Upper lobe of right lung (tissue), 1 donor: ENCODE data around the gene SOX4. TPM values are rescaled to one million over a fixed set of nuclear protein-coding genes. Genes with fewer than 3 reads are reported as not detected.

Experiments used
- ATAC-seq: fragments of 200-7000 bp; cut with Tn5 transposase; one replicate; pipeline ENCODE4 v1.9.1; 2020; ENCODE audit warnings: mild to moderate bottlenecking, moderate library complexity
- DNase-seq: peaks from one replicate; pipeline ENCODE4 v3.0.0-alpha.2; 2020
- H3K27ac ChIP-seq: fragments of 200-600 bp; one replicate; pipeline ENCODE4 v1.8.0; 2022
- H3K27me3 ChIP-seq: fragments of 200-600 bp; one replicate; pipeline ENCODE4 v1.8.0; 2022; ENCODE audit warnings: mild to moderate bottlenecking
- H3K36me3 ChIP-seq: fragments of 200-600 bp; one replicate; pipeline ENCODE4 v1.8.0; 2022
- H3K4me1 ChIP-seq: fragments of 200-600 bp; one replicate; pipeline ENCODE4 v1.8.0; 2022
- H3K4me3 ChIP-seq: fragments of 200-600 bp; one replicate; pipeline ENCODE4 v1.8.0; 2022; ENCODE audit warnings: mild to moderate bottlenecking
- H3K9me3 ChIP-seq: fragments of 200-600 bp; one replicate; pipeline ENCODE4 v1.8.0; 2022
- intact Hi-C: fragments of 100-400 bp; cut with DNase I; formaldehyde crosslinking; loops from one replicate; pipeline ENCODE4 v1.11.0; 2022
- total RNA-seq: library from RNA; stranded (reverse); fragmentation: NEBNext Ultra II Directional; extraction: Animal tissue kit (Norgen Biotek cat#: 25700); gene quantifications from one replicate; pipeline ENCODE4 v1.2.1, GENCODE V29; 2021
- TF ChIP-seq, protein P1 (sequence below): fragments of 200-600 bp; IDR thresholded peaks from one replicate; pipeline ENCODE4 v1.8.0; 2022; ENCODE audit warnings: antibody characterized with exemption
- donor health status: DM: no; HTN: yes; CAD: no; lungs with severe emphysema.

Gene SOX4
- total RNA-seq, 1 donor from 2014 or later = 20.0 TPM

DNA sequence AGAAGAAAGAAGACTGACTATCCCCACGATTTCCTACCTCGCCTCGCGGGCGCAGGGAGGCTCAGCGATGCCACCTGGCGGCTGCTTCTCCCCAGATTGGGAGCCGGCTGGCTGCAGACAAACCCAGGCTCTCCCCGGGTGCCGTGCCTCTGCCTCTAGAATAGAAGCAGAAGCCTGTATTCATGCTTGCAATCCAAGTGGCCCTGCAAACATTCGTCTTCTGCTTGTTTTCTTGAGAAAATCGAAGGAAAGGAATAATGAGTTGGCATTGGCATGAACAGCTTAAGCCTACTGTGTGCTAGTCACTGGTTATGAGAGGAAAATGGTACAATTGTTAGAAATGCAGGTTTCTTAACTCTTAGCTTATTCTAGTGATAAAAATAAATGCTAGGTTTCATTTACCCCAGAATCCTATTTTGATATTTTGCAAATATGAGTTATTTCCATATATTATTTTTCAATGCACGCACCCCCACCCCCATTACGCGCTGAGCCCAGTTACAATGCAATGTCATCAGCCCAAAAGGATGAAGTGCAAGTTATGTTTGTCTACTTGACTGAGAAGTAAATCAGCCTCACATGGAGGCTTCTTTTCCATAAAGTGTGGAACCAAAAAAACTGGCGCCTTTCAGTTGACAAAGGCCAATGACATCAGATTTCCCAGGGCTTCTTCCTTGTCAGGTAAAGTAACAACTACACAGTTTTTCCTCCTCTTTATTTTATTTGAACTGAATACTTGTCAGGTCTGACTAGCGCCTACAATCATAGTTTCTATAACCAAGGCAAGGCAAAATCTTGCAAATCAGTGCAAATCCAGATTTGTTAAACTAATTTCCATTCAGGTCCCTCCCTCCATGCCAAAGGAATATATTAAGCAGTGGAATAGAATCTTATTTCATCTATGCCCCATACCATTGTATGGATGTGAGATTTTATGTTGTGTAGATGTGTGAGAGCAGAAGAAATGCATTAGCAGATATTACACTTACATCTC lies 3.9 kb upstream of the SOX4 start:
- Histone ChIP-seq H3K27ac (peak overlapping the region; percentile 82), H3K27me3 (no peaks in the 10 kb centered on the region), H3K9me3 (no peaks in the 10 kb centered on the region), H3K4me3 (peak overlapping the region; percentile 70), H3K4me1 (peaks cover 7% of the 10 kb centered on the region), H3K36me3 (no peaks in the 10 kb centered on the region)
- DNase-seq (peak; percentile 94), ATAC-seq (peak; percentile 79)
- intact Hi-C loops = loop anchor here (10.0 kb wide), 1 partner anchor 1025 kb away; no protein-coding TSS in a partner anchor
- TF ChIP-seq, protein P1, sequence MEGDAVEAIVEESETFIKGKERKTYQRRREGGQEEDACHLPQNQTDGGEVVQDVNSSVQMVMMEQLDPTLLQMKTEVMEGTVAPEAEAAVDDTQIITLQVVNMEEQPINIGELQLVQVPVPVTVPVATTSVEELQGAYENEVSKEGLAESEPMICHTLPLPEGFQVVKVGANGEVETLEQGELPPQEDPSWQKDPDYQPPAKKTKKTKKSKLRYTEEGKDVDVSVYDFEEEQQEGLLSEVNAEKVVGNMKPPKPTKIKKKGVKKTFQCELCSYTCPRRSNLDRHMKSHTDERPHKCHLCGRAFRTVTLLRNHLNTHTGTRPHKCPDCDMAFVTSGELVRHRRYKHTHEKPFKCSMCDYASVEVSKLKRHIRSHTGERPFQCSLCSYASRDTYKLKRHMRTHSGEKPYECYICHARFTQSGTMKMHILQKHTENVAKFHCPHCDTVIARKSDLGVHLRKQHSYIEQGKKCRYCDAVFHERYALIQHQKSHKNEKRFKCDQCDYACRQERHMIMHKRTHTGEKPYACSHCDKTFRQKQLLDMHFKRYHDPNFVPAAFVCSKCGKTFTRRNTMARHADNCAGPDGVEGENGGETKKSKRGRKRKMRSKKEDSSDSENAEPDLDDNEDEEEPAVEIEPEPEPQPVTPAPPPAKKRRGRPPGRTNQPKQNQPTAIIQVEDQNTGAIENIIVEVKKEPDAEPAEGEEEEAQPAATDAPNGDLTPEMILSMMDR = peak; percentile 93

DNA sequence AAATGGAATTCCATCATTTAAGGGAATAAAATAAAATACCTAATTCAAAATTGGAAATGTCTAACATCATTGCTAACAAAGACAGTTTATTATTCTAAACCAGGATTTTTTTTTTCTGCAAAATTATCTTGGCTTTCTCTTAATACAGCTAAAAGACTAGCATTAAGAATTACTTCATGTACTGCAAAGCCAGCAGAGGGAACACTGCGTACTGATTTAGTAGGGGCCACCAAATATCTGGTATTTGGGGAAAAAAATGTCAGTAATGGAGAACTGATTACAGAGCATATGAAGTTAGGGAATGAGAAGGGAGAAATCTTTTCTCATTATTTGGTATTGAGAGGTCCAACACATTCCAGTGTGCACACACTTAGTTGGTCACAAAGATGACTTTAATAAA lies 3.2 kb upstream of the SOX4 start:
- intact Hi-C loops = no loop called here
- no peak overlapping the region for H3K27ac ChIP-seq
- no peaks in the 10 kb centered on the region for H3K27me3 ChIP-seq
- TF ChIP-seq, protein P1 = no peak
- H3K4me3 ChIP-seq = no peak overlapping the region
- DNase-seq (no peak), ATAC-seq (no peak)
- no peaks in the 10 kb centered on the region for H3K36me3 ChIP-seq
- peaks cover 7% of the 10 kb centered on the region for H3K4me1 ChIP-seq
- H3K9me3 ChIP-seq = no peaks in the 10 kb centered on the region

DNA sequence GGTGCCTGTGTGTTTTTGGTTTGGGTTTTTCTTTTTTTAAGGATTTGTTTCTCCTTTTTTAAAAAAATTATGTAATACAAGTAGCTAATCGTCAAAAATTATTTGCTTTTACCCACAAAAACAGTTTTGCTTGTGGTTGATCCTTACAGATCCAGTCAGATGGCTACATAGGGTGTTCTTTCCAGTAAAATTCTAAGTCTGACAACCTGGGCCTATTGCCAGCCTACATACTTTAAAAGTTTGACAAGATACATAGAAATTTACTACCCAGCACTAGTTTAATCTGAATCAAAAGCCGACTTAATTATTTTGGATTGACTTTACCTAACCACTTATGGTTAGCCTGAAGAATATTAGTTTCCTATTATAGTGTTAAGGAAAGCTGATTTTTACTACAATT lies 2.1 kb upstream of the SOX4 start:
- no peak for ATAC-seq
- H3K4me1 ChIP-seq = peaks cover 6% of the 10 kb centered on the region
- DNase-seq = no peak
- H3K9me3 ChIP-seq = no peaks in the 10 kb centered on the region
- no peaks in the 10 kb centered on the region for H3K36me3 ChIP-seq
- TF ChIP-seq, protein P1 = no peak
- no peak overlapping the region for H3K27ac ChIP-seq
- H3K4me3 ChIP-seq = no peak overlapping the region
- no peaks in the 10 kb centered on the region for H3K27me3 ChIP-seq
- intact Hi-C loops = no loop called here

DNA sequence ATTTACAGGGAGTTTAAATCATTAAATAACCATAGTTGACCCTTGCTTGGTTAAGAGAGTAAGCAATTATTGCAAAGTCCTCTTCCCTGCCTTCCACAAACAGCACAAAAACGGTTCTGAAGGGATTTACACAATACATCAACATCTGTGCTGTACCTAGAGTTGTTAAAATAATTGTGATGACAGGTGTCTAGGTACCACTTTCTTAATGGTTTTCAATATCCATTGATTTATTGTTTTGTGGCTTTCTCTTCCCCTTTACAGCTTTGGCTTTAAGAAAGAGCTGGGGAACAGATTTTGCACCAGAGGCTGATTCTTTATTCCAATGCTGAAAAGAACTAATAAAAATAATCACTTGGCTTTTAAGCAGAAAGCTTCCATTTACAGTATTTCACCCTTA lies 598 bp upstream of the SOX4 start:
- ATAC-seq (no peak), DNase-seq (no peak)
- Histone ChIP-seq H3K36me3 (no peaks in the 10 kb centered on the region), H3K9me3 (no peaks in the 10 kb centered on the region), H3K27ac (peak overlapping the region; percentile 87), H3K4me3 (peak overlapping the region; percentile 75), H3K4me1 (no peaks in the 10 kb centered on the region), H3K27me3 (no peaks in the 10 kb centered on the region)
- TF ChIP-seq, protein P1 = no peak
- intact Hi-C loops = no loop called here

DNA sequence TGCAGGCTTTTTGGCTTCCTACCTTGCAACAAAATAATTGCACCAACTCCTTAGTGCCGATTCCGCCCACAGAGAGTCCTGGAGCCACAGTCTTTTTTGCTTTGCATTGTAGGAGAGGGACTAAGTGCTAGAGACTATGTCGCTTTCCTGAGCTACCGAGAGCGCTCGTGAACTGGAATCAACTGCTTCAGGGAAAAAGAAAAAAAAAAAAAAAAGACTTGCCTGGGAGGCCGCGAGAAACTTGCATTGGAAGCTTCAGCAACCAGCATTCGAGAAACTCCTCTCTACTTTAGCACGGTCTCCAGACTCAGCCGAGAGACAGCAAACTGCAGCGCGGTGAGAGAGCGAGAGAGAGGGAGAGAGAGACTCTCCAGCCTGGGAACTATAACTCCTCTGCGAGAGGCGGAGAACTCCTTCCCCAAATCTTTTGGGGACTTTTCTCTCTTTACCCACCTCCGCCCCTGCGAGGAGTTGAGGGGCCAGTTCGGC lies 420 bp downstream of the SOX4 start:
- TF ChIP-seq, protein P1 = no peak
- peaks cover 7% of the 10 kb centered on the region for H3K4me1 ChIP-seq
- DNase-seq = no peak
- H3K9me3 ChIP-seq = no peaks in the 10 kb centered on the region
- H3K27me3 ChIP-seq = no peaks in the 10 kb centered on the region
- peak overlapping the region; percentile 75 for H3K4me3 ChIP-seq
- ATAC-seq = peak; percentile 23
- intact Hi-C loops = no loop called here
- peak overlapping the region; percentile 87 for H3K27ac ChIP-seq
- no peaks in the 10 kb centered on the region for H3K36me3 ChIP-seq
